Measurements from ENCODE around the gene SLC6A18. TPM values are rescaled to one million over a fixed set of nuclear protein-coding genes. Genes with fewer than 3 reads are reported as not detected.
"Not testable (repeated sequence)": the region's sequence is repeated elsewhere in the genome, so short reads cannot be mapped to it uniquely, and the experiment has no call there.

The SLC6A18 gene
- polyA plus RNA-seq, 1 of the 3 experiments (the other 2 are of a cell fraction): not detected

- POLR2A ChIA-PET: no interaction called here
- Histone ChIP-seq H3F3A (replicated peaks; ENCODE audit: insufficient read depth) (no peaks in the 10 kb centered on the region), H3K9me3 (no peaks in the 10 kb centered on the region; the same call in 1 of the 2 replicates), H3K4me2 (no peak overlapping the region), H4K20me1 (ENCODE audit: insufficient read depth) (no peaks in the 10 kb centered on the region), H3K36me3 (replicated peaks in 1 of 2; ENCODE audit: control insufficient read depth in 1 of 2, insufficient read depth in 2 of 2, low read length in 1 of 2) (no peaks in the 10 kb centered on the region), H3K27me3 (ENCODE audit: insufficient read depth) (no peaks in the 10 kb centered on the region; the same call in 1 of the 2 replicates), H3K27ac (ENCODE audit: low read depth in 2 of 2, low read length in 1 of 2) (no peak overlapping the region), H3K9me2 (no peaks in the 10 kb centered on the region), H3K4me1 (ENCODE audit: control insufficient read depth in 1 of 2, insufficient read depth in 2 of 2, low read depth in 1 of 2, low read length in 1 of 2) (no peaks in the 10 kb centered on the region), H3K9ac (no peak overlapping the region), H3K4me3 (ENCODE audit: low read depth in 2 of 2, low read length in 1 of 2) (no peak overlapping the region), H2AFZ (ENCODE audit: low read depth) (no peak overlapping the region), H3K79me2 (ENCODE audit: insufficient read depth) (no peaks in the 10 kb centered on the region)
- no peak for DNase-seq
- TF ChIP-seq CTCF (IDR thresholded peaks at IDR 0.05) (no peak), RXRA (IDR thresholded peaks at IDR 0.05; ENCODE audit: borderline replicate concordance, low read depth) (no peak), NFIC (IDR thresholded peaks at IDR 0.05; ENCODE audit: borderline replicate concordance) (no peak), MXI1 (IDR thresholded peaks at IDR 0.05; ENCODE audit: low read depth, low read length) (no peak), RCOR1 (IDR thresholded peaks at IDR 0.05; ENCODE audit: low read length) (no peak), USF2 (IDR thresholded peaks at IDR 0.05; ENCODE audit: borderline replicate concordance, low read depth, low read length) (no peak), ELF1 (IDR thresholded peaks at IDR 0.05) (no peak), SIN3A (IDR thresholded peaks at IDR 0.05; ENCODE audit: borderline replicate concordance, low read depth, low read length) (no peak), FOXM1 (IDR thresholded peaks at IDR 0.05; ENCODE audit: low read depth) (no peak), YY1 (IDR thresholded peaks at IDR 0.05; ENCODE audit: low read depth) (no peak), GATA2 (CRISPR knock-in tag; IDR thresholded peaks at IDR 0.05) (no peak), TAF1 (IDR thresholded peaks at IDR 0.05; ENCODE audit: borderline replicate concordance, low read depth, low read length) (no peak), MAX (IDR thresholded peaks at IDR 0.05; ENCODE audit: low read depth) (no peak), SMC3 (IDR thresholded peaks at IDR 0.05; ENCODE audit: low read depth, low read length) (no peak)
- CTCF ChIA-PET: no interaction called here
- WGBS (ENCODE audit: low lambda C conversion rate): 67% methylated on average over 34 of the region's 40 CpGs
Measured at GRCh38 chr5:1265461-1266455, 40.6 kb downstream of the SLC6A18 start.

- Histone ChIP-seq H3K36me3 (replicated peaks in 1 of 2; ENCODE audit: control insufficient read depth in 1 of 2, insufficient read depth in 2 of 2, low read length in 1 of 2) (no peaks in the 10 kb centered on the region), H3K27ac (ENCODE audit: low read depth in 2 of 2, low read length in 1 of 2) (no peak overlapping the region), H3K4me2 (no peak overlapping the region), H3K27me3 (ENCODE audit: insufficient read depth) (no peaks in the 10 kb centered on the region; the same call in 1 of the 2 replicates), H3F3A (replicated peaks; ENCODE audit: insufficient read depth) (no peaks in the 10 kb centered on the region), H3K79me2 (ENCODE audit: insufficient read depth) (no peaks in the 10 kb centered on the region), H2AFZ (ENCODE audit: low read depth) (no peak overlapping the region), H3K9ac (no peak overlapping the region), H4K20me1 (ENCODE audit: insufficient read depth) (no peaks in the 10 kb centered on the region), H3K9me3 (no peaks in the 10 kb centered on the region; the same call in 1 of the 2 replicates), H3K4me1 (ENCODE audit: control insufficient read depth in 1 of 2, insufficient read depth in 2 of 2, low read depth in 1 of 2, low read length in 1 of 2) (no peaks in the 10 kb centered on the region), H3K4me3 (ENCODE audit: low read depth in 2 of 2, low read length in 1 of 2) (no peak overlapping the region), H3K9me2 (no peaks in the 10 kb centered on the region)
- TF ChIP-seq IRF3 (IDR thresholded peaks at IDR 0.05; ENCODE audit: low read depth, low read length): no peak
- POLR2A ChIA-PET: no interaction called here
- WGBS (ENCODE audit: low lambda C conversion rate): 80% methylated on average over 5 of the region's 9 CpGs
- no peak for DNase-seq
- CTCF ChIA-PET: no interaction called here
Measured at GRCh38 chr5:1266791-1267190, 41.6 kb downstream of the SLC6A18 start.

- H3K9me2 ChIP-seq; H3K9ac ChIP-seq; H3F3A ChIP-seq (replicated peaks; ENCODE audit: insufficient read depth); H4K20me1 ChIP-seq (ENCODE audit: insufficient read depth); POLR2A ChIA-PET; H3K27ac ChIP-seq (ENCODE audit: low read depth in 2 of 2, low read length in 1 of 2); H3K36me3 ChIP-seq (replicated peaks in 1 of 2; ENCODE audit: control insufficient read depth in 1 of 2, insufficient read depth in 2 of 2, low read length in 1 of 2); H3K9me3 ChIP-seq; H3K27me3 ChIP-seq (ENCODE audit: insufficient read depth); H3K79me2 ChIP-seq (ENCODE audit: insufficient read depth); H2AFZ ChIP-seq (ENCODE audit: low read depth); H3K4me3 ChIP-seq (ENCODE audit: low read depth in 2 of 2, low read length in 1 of 2); CTCF ChIA-PET; DNase-seq; H3K4me2 ChIP-seq; H3K4me1 ChIP-seq (ENCODE audit: control insufficient read depth in 1 of 2, insufficient read depth in 2 of 2, low read depth in 1 of 2, low read length in 1 of 2): not testable (repeated sequence)
- WGBS (ENCODE audit: low lambda C conversion rate): 44% methylated on average over 5 of the region's 5 CpGs
Measured at GRCh38 chr5:1267464-1267863, 42.3 kb downstream of the SLC6A18 start.

All from SK-N-SH (cell line).